G401.6 (cell line): ENCODE results near the gene APOL4.
"Not testable (repeated sequence)": the region's sequence is repeated elsewhere in the genome, so short reads cannot be mapped to it uniquely, and the experiment has no call there.

ENCODE experiments used
- FAIRE-seq: peaks from 2 replicates; lab custom pipeline; 2012; peaks lifted over from hg19 to GRCh38; lab: Jason Lieb, UNC

The APOL4 gene

DNA sequence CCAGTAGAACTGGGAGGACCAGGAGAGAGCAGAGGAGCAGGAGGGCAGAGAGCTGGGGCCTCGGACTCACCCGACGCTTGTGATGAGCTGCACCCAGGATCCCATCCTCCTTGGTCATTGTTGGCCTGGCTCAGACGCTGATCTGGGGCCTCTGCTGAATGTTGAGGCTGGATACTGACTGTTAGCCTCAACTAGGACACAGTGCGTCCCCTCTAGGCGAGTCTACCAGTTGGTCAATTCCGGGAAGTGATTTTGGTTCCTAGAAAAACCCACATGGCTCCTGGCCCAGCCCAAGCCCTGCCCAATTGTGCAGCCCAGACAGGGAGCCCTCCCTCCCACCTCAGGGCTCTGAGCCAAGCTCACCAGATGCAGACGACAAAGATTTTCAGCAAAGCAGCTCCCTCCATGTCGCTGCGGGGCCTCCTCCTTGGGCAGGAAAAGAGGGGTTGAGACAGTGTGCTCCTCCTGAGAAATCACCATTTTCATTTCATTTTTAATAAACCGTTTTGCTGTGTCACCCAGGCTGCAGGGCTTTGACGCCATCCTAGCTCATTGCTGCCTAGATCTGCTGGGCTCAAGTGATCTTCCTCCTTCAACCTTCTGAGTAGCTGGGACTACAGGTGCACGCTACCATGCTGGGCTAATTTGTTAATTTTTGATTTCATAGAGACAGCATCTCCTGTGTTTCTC, at the start of gene APOL4:
Gene APOL4 (minus strand): TSS at position 180 of the 690 bp plus-strand sequence. CDS start 75 bp downstream, at position 105.
- FAIRE-seq = no peak

DNA sequence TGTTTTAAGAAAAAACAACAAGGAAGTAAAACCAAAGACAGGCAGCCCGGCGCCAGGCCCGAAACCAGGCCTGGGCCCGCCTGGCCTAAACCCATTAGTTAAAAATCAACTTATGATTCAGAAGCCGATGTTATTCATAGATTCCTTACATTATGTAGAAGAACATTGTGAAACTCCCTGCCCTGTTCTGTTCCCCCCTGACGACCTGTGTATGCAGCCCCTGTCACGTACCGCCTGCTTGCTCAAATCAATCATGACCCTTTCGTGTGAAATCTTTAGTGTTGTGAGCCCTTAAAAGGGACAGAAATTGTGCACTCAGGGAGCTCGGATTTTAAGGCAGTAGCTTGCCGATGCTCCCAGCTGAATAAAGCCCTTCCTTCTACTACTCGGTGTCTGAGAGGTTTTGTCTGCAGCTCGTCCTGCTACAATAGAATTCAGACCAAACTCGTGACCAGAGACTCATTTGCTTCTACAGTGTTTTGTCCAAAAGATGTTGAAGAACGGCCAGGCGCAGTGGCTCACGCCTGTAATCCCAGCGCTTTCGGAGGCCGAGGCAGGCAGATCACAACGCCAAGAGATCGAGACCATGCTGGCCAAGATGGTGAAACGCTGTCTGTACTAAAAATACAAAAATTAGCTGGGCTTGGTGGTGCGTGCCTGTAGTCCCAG, 48.8 kb upstream of the APOL4 start:
- not testable (repeated sequence) for FAIRE-seq

DNA sequence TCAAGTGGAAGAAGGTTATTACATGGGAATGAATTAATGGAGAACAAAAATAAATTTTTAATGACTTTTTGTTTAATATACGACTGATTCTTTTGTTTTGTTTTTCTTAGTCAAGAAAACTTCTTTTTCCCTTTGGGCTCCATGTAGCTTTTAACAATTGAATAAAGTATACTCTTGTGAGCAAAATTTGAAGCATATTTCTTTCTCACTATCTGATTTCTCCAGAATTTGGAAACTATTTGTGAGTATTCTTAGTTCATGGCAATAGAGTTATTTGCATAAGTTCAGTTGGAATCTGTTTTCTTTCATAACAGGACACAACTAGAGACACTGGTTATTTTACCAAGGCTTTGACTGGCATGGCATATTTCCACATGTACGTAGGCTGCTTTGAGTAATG, 47.6 kb upstream of the APOL4 start:
- FAIRE-seq = no peak

DNA sequence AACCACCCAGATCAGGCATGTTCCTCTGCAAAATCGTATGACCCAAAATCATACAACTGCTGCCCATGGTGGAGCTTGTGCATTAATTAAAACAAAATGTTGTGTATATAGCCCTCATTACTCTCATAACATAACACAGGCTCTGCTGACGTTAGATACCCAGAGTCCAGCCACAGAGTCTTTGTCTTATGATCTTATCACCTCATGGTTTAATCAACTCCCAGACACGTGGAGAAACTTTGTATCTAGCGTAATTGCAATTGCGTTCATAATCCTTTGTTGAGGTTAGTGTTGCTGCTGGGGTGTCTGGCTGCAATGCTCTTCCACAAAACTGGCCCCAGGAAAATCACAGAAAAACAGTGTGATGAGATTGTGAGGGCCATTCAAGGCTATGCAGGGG, 46.3 kb upstream of the APOL4 start:
- no peak for FAIRE-seq

GRCh38 chr22:36246718-36247117, 45.1 kb upstream of the APOL4 start:
- FAIRE-seq = no peak

DNA sequence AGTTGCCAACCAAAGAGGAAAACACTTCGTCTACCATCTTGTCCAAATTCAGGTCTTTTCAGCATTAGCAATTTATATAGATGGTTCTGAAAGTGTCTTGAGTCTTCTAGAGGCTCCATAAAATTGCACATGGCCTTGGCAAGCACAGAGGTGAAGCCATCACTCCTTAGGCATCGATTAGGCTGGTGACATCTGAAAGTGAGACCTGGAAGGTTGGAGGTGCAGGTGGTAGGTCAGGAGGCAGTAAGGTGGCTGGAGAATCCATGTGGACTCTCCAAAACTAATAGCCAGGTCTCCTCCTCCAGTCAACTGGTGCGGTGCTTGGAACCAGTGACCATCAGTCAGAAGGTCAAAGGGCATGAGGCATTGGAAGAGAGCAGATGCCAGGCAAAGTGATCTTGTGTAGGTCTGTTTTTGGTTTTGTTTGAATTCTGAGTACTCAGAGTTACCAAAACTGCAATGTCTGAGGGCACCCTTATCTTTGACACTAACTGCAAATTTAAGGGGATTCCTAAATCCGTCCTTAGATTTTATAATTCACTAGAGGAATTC, 44.3 kb upstream of the APOL4 start:
- FAIRE-seq = no peak

DNA sequence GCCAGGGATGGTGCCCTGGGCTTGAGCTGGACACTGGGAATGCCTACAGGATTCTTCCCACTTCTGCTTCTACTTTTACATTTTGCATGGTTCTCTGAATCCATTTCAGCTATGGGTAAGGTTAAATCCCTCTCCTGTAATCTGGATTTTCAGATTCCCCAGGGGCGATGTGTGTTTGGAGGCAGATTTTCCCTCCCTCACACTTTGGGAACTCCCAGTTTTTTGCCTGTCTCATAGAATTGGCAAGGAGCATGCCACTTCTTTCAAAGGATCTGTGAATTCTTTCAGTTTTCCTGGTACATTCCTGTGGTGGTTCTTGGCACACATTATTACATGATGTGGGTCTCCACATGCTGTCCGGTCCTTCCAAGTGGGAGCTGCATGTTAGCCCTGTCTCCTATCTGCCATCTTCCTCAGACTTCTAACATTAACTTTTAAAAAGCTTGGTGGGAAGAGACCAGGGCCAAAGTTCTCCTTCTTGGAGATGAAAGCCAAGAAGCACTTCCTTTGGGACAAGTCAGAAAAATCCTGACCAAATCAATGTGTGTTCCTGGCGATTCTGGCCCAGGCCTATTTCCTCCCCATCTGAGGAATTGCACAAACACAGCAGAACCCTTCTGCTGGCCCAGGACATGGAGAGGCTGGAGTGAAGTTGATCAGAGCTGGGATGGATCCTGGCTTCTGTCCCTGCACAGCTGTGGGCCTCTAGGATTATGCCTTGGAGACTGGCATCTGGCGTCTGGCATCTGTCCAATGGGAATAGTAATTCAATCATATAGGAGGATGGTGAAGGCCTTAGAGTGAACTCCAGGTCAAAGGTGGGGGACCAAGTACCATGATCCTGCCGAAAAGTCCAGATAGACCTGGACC, 43.1 kb upstream of the APOL4 start:
- FAIRE-seq = no peak

- no peak for FAIRE-seq
Observed at GRCh38 chr22:36243986-36244385, 42.4 kb upstream of the APOL4 start.

DNA sequence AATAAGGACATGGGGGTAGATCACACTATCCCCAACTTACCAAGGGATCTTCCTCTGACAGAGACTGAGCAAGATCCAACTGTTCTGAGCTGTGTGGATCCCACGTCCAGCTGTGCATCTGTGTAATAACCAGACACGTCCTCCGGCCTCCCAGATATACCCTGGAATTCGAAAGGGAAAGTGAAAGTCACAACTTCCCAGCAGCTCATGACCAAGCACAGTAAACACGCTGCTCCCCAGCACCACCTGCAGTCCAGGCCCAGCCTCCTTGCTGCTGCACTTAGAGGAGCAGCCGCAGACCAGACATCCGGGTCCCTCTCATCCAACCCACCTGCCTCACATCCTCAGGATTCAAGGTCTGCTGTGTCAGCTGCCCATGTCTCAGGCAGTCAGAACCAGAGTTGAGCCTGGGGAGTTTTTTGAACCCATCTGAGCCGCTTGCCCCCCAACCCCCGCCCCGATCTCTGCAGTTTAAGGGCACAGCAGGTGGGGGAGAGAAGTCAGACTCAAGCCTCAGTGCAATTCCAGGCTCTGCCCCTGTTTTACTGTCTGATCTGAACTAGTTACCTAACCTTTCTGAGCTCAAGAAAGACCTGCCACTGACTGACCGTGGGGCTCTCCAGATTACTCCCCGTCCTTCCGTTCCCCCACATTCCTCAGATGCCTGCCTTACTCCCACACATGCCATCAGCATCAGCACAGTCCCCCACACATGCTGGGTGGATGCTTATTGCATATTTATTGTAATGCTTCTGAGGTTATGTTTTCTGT, 38.0 kb upstream of the APOL4 start, which contains the start of gene APOL2:
Gene APOL2 (minus strand): TSS at position 127 of the 771 bp plus-strand sequence. CDS start 6,365 bp downstream, outside the sequence.
- peak; percentile 96 for FAIRE-seq

DNA sequence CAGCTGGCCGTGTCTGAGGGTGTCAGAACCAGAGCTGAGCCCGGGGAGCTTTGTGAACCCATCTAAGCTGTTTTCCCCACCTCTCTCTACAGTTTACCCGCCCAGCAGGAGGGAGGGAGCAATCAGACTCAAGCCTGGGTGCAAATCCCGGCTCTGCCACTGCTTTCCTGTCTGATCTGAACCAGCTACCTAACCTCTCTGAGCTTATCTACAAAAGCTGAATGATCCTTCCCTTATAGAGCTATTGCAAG, 37.5 kb upstream of the APOL4 start:
- no peak for FAIRE-seq

DNA sequence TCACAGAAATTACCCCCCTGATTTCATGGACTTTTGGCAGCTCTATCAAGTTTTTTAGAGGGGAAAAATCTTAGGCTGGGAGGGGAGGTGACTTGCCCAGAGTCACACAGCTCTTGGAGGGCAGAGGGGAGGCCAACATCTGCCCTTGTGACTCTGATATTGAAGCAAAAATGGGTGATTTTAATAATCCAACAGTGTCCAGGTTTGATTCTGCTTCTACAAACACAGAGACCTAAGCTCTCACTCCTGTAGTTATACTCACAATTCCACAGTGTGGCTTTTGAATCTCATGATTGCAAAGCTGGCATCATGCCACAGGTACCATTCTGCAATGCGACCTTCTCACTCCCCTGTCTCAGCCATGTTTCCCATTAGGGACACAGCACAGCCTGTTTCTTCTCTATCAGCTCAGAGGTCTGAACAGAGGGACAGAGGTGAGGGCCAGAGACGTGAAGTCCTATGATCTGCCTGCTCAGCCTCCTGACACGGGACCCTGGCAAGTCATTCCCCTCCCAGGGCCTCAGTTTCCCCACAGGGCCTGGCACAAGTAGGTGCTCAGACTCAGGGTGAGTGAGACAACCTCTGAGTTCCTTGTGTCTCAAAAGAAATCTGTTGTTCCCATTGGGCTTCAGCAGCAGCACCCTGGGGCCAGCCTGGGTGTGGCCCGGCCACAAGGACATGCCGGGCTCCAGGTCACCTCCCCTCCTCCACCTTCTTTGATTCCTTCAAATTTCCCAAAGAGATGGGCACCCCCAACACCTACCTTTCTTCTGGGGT, 37.0 kb upstream of the APOL4 start:
- FAIRE-seq = no peak

DNA sequence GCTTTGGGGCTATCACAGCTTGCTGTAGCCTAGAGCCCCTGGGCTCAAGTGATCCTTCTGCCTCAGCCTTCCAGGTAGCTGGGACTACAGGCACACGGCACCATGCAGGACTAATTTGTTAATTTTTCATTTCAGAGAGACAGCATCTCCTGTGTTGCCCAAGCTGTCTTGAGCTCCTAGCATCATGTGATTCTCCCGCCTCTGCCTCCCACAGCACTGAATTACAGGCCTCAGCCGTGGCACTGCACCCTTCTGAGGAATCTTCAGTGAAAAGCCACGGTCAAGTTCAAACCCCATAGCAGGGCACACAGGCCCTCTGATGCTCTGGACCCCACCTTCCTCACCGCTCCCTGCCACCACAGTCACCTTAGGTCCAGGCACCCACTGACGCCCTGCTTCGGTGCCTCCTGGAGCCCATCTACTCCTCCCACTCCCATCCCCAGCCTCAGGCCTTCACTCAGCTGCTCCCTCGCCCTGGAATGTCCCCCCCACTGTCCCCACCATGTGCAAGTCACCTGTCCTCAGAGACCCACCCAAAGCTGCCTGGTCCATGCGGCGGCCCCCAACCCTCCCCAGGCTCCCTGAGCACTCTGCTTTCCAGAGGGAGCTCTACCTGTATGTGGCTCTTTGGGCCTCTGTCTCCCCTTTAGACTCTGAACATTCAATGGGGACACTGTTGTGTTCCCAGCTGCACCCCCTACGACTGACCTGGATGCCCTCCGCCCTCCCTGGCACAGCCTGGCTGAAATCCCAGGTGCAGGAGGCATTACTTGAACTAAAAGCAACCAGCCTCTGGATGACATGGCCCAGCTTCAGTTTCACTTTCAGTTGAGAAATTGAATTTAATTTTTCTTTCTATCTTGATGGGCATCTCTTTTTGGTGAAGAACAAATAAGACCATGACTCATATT, 36.1 kb upstream of the APOL4 start:
- FAIRE-seq = no peak

DNA sequence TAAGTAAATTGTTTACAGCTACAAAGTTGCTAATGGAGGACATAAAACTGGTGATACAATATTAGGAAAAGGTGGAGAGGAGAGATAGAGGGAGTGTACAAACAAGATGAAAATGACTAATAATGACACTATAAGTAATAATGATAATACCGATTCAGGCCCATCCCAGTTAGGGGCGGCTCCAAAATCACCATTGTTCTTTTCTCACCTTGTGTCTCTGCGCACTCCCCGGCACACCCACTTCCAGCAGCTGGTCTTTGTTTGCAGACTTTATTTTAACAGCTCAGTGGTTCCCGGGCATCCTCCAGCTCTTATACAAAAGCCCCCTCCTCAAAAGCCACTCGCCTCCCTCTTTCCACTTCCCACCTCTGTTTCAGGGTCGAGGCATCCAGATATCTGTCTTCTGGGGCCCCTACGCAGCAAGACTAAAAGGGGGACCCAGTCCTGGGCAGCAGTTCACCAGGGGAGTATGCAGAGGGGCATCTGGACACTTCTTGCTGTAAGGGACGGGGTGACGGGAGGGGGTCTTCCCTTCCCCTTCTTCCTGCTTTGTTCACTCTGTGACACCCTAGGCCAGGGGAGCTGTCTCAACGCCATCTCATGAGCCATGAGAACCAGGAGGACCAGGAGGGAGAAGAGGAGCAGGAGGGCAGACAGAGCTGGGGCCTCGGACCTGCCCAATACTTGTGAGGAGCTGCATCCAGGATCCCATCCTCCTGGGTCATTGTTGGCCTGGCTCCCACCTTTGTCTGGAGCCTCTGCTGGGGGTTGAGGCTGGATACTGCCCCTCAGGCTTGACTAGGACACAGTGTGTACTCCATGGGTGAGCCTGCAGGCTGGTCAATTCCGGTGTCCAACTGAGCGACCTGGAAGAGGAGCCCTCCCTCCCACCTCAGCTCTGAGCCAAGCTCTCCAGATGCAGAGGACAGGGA, 35.0 kb upstream of the APOL4 start:
- FAIRE-seq = no peak

DNA sequence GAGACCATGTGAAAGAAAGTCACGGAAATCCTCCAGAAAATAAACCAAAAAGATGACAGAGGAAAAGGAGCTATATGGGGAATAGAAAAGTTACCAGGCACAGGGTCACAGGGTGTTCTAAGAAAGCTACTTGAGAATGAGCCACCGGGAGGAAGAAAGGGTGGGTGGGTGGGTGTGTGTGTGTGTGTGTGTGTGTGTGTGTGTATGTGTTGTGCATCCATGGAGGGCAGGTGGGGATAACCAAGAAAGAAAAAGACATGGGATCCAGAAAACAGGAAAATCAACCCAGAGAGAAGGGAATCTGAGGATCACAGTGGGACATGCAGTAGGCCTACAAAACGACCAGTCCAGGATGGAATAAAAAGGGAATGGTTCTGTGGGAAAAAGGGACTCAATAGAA, 34.0 kb upstream of the APOL4 start:
- no peak for FAIRE-seq

DNA sequence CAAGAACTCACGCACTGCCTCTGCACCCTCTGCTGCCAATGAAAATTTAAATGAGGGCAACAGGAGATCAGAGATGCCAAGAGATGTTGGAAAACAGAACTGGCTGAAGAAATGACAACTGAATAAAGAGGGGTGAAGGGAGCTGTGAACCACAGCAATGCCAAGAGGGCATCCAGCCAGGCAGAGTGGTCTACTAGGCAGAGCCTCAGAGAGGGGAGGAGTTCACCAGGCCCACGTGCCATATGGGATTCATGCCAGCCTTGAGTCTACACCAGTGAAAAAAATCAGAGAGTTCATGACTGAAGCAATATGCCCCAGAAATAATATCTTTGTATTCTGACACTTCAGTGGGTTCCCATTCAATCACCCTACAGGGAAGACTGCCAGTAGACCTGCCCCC, 33.3 kb upstream of the APOL4 start:
- no peak for FAIRE-seq

- no peak for FAIRE-seq
Observed at GRCh38 chr22:36234213-36234612, 32.6 kb upstream of the APOL4 start.

- FAIRE-seq = no peak
Observed at GRCh38 chr22:36233796-36234195, 32.2 kb upstream of the APOL4 start.

DNA sequence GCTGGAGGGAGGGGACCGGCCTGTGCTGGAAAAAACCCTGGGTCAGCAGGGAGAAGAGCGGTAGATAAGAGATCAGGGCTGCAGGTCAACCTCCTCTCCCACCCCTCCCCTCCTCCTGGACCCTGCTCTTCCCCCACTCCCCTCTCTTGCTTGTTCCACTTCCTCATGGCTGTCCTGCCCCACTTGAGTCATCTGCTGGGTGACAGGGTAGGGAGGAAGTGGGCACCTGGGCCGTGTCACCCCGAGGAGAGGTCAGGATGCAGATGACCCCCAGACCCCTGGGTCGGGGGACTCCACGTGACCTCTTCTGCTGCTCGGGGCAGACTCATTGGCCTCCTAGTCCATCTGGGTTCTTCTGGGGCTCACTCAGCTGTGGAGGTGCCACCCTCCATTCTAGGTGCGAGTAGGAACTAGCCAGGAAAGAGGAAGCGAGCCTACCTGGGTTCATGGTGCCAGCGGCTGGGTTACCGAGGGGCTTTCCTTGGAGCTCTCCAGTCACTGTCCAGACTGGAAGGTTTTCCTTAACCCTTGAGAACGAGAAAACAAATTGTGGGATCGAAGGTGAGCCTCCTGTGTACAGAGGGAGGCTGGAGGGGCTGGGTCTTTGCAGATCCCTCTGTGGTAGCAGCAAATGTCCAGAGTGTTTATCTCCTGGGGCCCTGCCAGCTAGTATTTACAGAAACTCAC, 31.2 kb upstream of the APOL4 start:
- no peak for FAIRE-seq

GRCh38 chr22:36231051-36231450, 29.4 kb upstream of the APOL4 start:
- not testable (repeated sequence) for FAIRE-seq
